ENCODE data around the gene SIRT1. TPM values are rescaled to one million over a fixed set of nuclear protein-coding genes. Genes with fewer than 3 reads are reported as not detected.
"Not testable (repeated sequence)": the region's sequence is repeated elsewhere in the genome, so short reads cannot be mapped to it uniquely, and the experiment has no call there.

Gene SIRT1
- 10.5 and 13.7 TPM in 2 replicates for total RNA-seq (2014; rRNA removed; shearing (Covaris generic))

GRCh38 chr10:67884313-67884841, at the start of gene SIRT1:
TSS of gene SIRT1 (plus strand) at chr10:67884656. CDS start at chr10:67884722, 66 bp downstream.
- DNase-seq (ENCODE audit: low read depth) = peak; percentile 92

GRCh38 chr10:67835541-67836394, 48.7 kb upstream of the SIRT1 start:
- DNase-seq (ENCODE audit: low read depth) = not testable (repeated sequence)

- DNase-seq (ENCODE audit: low read depth) = no peak
These were observed 48.0 kb upstream of the SIRT1 start for GRCh38 chr10:67836488-67836887.

GRCh38 chr10:67836972-67837371, 47.5 kb upstream of the SIRT1 start:
- DNase-seq (ENCODE audit: low read depth) = no peak

GRCh38 chr10:67837541-67838314, 46.7 kb upstream of the SIRT1 start, which contains the start of gene DNAJC12:
TSS of gene DNAJC12 (minus strand) at chr10:67838188. CDS start at chr10:67838011, 177 bp downstream.
- DNase-seq (ENCODE audit: low read depth) = peak; percentile 64

- not testable (repeated sequence) for DNase-seq (ENCODE audit: low read depth)
These were observed 44.9 kb upstream of the SIRT1 start for GRCh38 chr10:67839511-67839910.

- peak; percentile 25 for DNase-seq (ENCODE audit: low read depth)
These were observed 44.5 kb upstream of the SIRT1 start for GRCh38 chr10:67839951-67840350.

- DNase-seq (ENCODE audit: low read depth) = no peak
These were observed 42.7 kb upstream of the SIRT1 start for GRCh38 chr10:67841737-67842136.

- DNase-seq (ENCODE audit: low read depth) = no peak
These were observed 41.2 kb upstream of the SIRT1 start for GRCh38 chr10:67843284-67843683.

- peak; percentile 90 for DNase-seq (ENCODE audit: low read depth)
These were observed 35.0 kb upstream of the SIRT1 start for GRCh38 chr10:67849331-67850011.

GRCh38 chr10:67851186-67851585, 33.3 kb upstream of the SIRT1 start:
- DNase-seq (ENCODE audit: low read depth) = no peak

- no peak for DNase-seq (ENCODE audit: low read depth)
These were observed 31.7 kb upstream of the SIRT1 start for GRCh38 chr10:67852761-67853160.

GRCh38 chr10:67853512-67853911, 30.9 kb upstream of the SIRT1 start:
- no peak for DNase-seq (ENCODE audit: low read depth)

GRCh38 chr10:67858971-67859370, 25.5 kb upstream of the SIRT1 start:
- no peak for DNase-seq (ENCODE audit: low read depth)

GRCh38 chr10:67861750-67862432, 22.6 kb upstream of the SIRT1 start:
- no peak for DNase-seq (ENCODE audit: low read depth)

GRCh38 chr10:67863094-67863493, 21.4 kb upstream of the SIRT1 start:
- no peak for DNase-seq (ENCODE audit: low read depth)

- DNase-seq (ENCODE audit: low read depth) = no peak
These were observed 19.7 kb upstream of the SIRT1 start for GRCh38 chr10:67864607-67865371.

- no peak for DNase-seq (ENCODE audit: low read depth)
These were observed 16.3 kb upstream of the SIRT1 start for GRCh38 chr10:67868132-67868531.

GRCh38 chr10:67869996-67870395, 14.5 kb upstream of the SIRT1 start:
- DNase-seq (ENCODE audit: low read depth) = no peak
